Measurements from ENCODE around the gene ADORA2A. TPM values are rescaled to one million over a fixed set of nuclear protein-coding genes. Genes with fewer than 3 reads are reported as not detected.
A peak's percentile ranks its signal among the peaks of the same experiment; 100 is the strongest.

The ADORA2A gene
- total RNA-seq, 3 donors from 2014 or later = 1.8 to 4.3 (median 3.4) TPM

GRCh38 chr22:24402460-24403192, 24.8 kb upstream of the ADORA2A start:
- Histone ChIP-seq H3K27ac (peak overlapping the region; percentile 80 to 84), H3K4me3 (no peak overlapping the region), H3K4me1 (peaks cover 4 to 17% of the 10 kb centered on the region in 2 donors), H3K9me3 (no peaks in the 10 kb centered on the region), H3K36me3 (no peaks in the 10 kb centered on the region), H3K27me3 (no peaks in the 10 kb centered on the region)
- DNase-seq (ENCODE audit: low spot score in 2 of 2) = peak; percentile 69 to 83
- TF ChIP-seq POLR2AphosphoS5 (IDR thresholded peaks at IDR 0.05) = no peak
- intact Hi-C loops (cut with DNase I; ENCODE audit: low total_unique reads) = no loop called here

DNA sequence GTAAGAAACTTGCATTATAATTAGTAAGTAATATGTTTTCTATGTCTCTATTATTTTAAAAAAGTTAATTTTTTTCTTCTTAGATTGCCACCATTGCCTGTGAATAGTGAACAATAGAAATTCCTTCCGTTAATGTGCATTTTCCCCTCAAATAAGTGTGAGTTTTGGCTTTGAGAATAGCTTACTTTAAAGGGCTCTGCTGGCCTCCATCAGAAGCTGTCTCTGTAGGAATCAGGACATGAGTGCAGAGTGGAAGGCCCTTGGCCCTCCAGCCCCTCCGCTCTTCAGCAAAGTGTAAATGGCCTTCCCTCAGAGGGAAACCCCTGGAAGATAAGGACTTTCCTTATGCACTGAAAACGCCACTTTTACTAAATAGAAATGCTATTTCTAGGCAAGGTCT, 24.1 kb upstream of the ADORA2A start:
- TF ChIP-seq, protein P1, sequence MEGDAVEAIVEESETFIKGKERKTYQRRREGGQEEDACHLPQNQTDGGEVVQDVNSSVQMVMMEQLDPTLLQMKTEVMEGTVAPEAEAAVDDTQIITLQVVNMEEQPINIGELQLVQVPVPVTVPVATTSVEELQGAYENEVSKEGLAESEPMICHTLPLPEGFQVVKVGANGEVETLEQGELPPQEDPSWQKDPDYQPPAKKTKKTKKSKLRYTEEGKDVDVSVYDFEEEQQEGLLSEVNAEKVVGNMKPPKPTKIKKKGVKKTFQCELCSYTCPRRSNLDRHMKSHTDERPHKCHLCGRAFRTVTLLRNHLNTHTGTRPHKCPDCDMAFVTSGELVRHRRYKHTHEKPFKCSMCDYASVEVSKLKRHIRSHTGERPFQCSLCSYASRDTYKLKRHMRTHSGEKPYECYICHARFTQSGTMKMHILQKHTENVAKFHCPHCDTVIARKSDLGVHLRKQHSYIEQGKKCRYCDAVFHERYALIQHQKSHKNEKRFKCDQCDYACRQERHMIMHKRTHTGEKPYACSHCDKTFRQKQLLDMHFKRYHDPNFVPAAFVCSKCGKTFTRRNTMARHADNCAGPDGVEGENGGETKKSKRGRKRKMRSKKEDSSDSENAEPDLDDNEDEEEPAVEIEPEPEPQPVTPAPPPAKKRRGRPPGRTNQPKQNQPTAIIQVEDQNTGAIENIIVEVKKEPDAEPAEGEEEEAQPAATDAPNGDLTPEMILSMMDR (IDR thresholded peaks at IDR 0.05) = no peak
- TF ChIP-seq POLR2AphosphoS5 (IDR thresholded peaks at IDR 0.05) (no peak), POLR2A (IDR thresholded peaks at IDR 0.05) (no peak)
- Histone ChIP-seq H3K36me3 (no peaks in the 10 kb centered on the region), H3K4me3 (no peak overlapping the region), H3K4me1 (peaks cover 7 to 17% of the 10 kb centered on the region in 2 donors), H3K9me3 (no peaks in the 10 kb centered on the region), H3K27me3 (no peaks in the 10 kb centered on the region), H3K27ac (peak overlapping the region; percentile 35 to 84)
- intact Hi-C loops (cut with DNase I; ENCODE audit: low total_unique reads) = no loop called here
- DNase-seq (ENCODE audit: low spot score in 2 of 2) = no peak

GRCh38 chr22:24404561-24405275, 22.7 kb upstream of the ADORA2A start:
- no peaks in the 10 kb centered on the region for H3K36me3 ChIP-seq
- no peak for DNase-seq (ENCODE audit: low spot score in 2 of 2)
- TF ChIP-seq, protein P1 (IDR thresholded peaks at IDR 0.05) = no peak
- H3K4me3 ChIP-seq = no peak overlapping the region
- peak overlapping the region; percentile 50 to 84 for H3K27ac ChIP-seq
- H3K4me1 ChIP-seq = peaks cover 7 to 17% of the 10 kb centered on the region in 2 donors
- H3K9me3 ChIP-seq = no peaks in the 10 kb centered on the region
- no peaks in the 10 kb centered on the region for H3K27me3 ChIP-seq
- intact Hi-C loops (cut with DNase I; ENCODE audit: low total_unique reads) = no loop called here

DNA sequence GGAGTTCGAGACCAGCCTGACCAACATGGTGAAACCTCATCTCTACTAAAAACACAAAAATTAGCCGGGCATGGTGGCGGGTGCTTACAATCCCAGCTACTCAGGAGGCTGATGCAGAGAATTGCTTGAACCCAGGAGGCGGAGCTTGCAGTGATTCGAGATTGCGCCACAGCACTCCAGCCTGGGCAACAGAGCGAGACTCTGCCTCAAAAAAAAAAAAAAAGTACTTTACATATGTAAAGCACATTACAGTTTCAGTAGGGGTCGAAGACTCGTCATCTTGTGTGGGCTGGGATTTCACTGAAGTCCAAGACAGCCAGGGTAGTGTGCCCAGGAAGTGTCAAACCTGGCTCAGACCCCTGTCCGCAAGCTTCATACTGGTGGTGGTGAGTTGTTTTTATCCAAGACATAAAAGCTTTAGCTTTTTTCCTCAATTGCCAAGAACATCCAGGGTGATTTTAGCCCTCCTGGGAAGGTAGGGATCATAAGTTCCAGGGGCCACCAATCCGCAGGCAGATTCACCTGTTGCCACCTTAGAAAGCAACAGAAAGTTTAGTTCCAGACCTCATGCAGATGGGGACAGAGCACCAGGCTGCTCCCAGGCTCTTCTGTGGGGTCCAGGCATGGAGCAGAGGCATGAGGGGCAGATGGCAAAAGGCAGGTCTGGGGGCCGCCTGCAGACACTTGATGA, 21.6 kb upstream of the ADORA2A start:
- H3K27me3 ChIP-seq = no peaks in the 10 kb centered on the region
- no peaks in the 10 kb centered on the region for H3K9me3 ChIP-seq
- H3K36me3 ChIP-seq = no peaks in the 10 kb centered on the region
- peak overlapping the region in 1 of 2 donors; percentile 48 for H3K27ac ChIP-seq
- H3K4me3 ChIP-seq = no peak overlapping the region
- TF ChIP-seq POLR2A (IDR thresholded peaks at IDR 0.05) = no peak
- no peak for TF ChIP-seq POLR2AphosphoS5 (IDR thresholded peaks at IDR 0.05)
- DNase-seq (ENCODE audit: low spot score in 2 of 2) = no peak
- peaks cover 7 to 17% of the 10 kb centered on the region in 2 donors for H3K4me1 ChIP-seq
- intact Hi-C loops (cut with DNase I; ENCODE audit: low total_unique reads) = no loop called here

DNA sequence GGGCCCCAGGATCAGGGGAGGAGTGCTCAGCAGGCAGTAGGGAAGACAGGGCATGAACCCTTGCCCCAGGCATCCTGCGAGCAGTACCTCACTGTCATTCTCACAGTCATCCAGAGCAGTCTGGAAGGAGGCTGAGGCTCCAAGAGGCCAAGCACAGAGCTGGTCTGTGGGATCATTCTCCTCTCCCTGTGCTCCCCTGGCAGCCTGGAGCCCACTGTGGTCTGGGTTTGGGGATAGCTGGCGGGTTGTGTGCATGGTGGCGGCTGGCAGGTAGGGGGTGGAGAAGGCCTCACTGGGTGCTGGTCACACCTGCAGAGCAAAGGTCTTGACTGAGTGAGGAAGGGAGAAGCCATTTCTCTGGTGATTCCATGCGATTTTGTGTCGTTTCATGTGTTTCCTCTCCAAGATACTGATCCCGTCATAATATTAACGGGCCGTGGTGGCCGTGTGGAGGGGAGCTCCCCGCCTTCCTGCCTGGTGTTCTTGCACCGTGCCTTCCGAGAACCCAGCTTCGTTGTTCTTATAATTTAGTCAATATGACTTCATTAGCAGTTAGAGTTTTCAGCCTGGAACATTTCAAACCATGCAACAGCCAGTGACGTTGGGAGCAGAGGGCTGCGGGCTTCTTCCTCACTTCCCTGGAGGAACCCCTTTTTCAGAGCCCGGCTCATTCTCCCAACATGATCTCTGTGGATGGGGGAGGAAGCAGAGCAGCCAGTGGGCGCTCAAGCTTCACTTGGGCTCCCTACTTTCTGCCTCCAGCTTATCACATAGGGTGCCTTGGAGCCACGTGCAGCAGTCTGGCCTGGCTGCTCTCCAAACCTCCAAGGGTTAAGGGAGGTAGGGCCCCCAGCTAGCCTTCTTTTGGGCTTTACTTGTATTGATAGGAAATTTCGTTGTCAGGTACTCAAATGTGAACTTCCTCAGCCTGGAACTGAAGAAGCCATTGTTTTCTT, 20.8 kb upstream of the ADORA2A start:
- H3K4me1 ChIP-seq = peaks cover 7 to 17% of the 10 kb centered on the region in 2 donors
- no peak for TF ChIP-seq POLR2A (IDR thresholded peaks at IDR 0.05)
- no peak for TF ChIP-seq POLR2AphosphoS5 (IDR thresholded peaks at IDR 0.05)
- TF ChIP-seq, protein P1 (IDR thresholded peaks at IDR 0.05) = no peak
- H3K9me3 ChIP-seq = no peaks in the 10 kb centered on the region
- DNase-seq (ENCODE audit: low spot score in 2 of 2) = no peak
- intact Hi-C loops (cut with DNase I; ENCODE audit: low total_unique reads) = no loop called here
- H3K27ac ChIP-seq = peak overlapping the region; percentile 48 to 59
- no peak overlapping the region for H3K4me3 ChIP-seq
- H3K36me3 ChIP-seq = no peaks in the 10 kb centered on the region
- no peaks in the 10 kb centered on the region for H3K27me3 ChIP-seq

Data from breast epithelium (tissue), 4 donors.